Peyer's patch (tissue), 4 donors: ENCODE results near the gene BBS7. TPM values are rescaled to one million over a fixed set of nuclear protein-coding genes. Genes with fewer than 3 reads are reported as not detected.

Experiments
- DNase-seq, 3 donors: peaks; one replicate each; pipeline ENCODE4 v3.0.0-alpha.2; 2017 to 2019
- H3K27ac ChIP-seq, 4 donors: fragments of 200-600 bp; sonication (generic); one replicate each; pipeline ENCODE4 v1.5.1; 2016 to 2019
- H3K27me3 ChIP-seq, 2 donors: fragments of 200-600 bp; sonication (generic); one replicate each; pipeline ENCODE4 v1.5.1; 2019
- H3K36me3 ChIP-seq, 3 donors: fragments of 200-600 bp; sonication (generic); one replicate each; pipeline ENCODE4 v1.5.1; 2016 to 2019
- H3K4me1 ChIP-seq, 4 donors: fragments of 200-600 bp; sonication (generic); one replicate each; pipeline ENCODE4 v1.5.1; 2016 to 2019
- H3K4me3 ChIP-seq, 4 donors: fragments of 200-600 bp; sonication (generic); 1 replicate in 3 of 4; 2 replicates in 1 of 4; pipeline ENCODE4 v1.5.1; 2016 to 2019; ENCODE audit warnings: mild to moderate bottlenecking in 1 of 4
- H3K9me3 ChIP-seq, 4 donors: fragments of 200-600 bp; sonication (generic); one replicate each; pipeline ENCODE4 v1.5.1; 2016 to 2019; ENCODE audit warnings: mild to moderate bottlenecking in 1 of 4
- CTCF ChIP-seq, 6 experiments: fragments of 450-650 bp in 4 of 6; fragments of 200-600 bp in 2 of 6; sonication (generic) in 1 of 6; IDR thresholded peaks; one replicate each; pipeline ENCODE4 v1.5.1; 2017 to 2019; ENCODE audit warnings: antibody characterized with exemption in 6 of 6, mild to moderate bottlenecking in 3 of 6, moderate library complexity in 1 of 6
- POLR2A ChIP-seq, 2 donors: fragments of 450-650 bp; IDR thresholded peaks; one replicate each; pipeline ENCODE4 v1.5.1; 2017; ENCODE audit warnings: antibody characterized with exemption in 2 of 2, mild to moderate bottlenecking in 2 of 2, moderate library complexity in 2 of 2
- total RNA-seq, 4 donors: library from RNA; depleted of rRNA; stranded (reverse); fragments of >200 nt; gene quantifications; one replicate each; pipeline ENCODE4 v1.1.0, GENCODE V29; 2016

Gene BBS7
- total RNA-seq, 4 donors from 2014 or later, result 4.2 to 10.0 (median 8.6) TPM

- TF ChIP-seq POLR2A (IDR thresholded peaks at IDR 0.05) (no peak), CTCF (IDR thresholded peaks at IDR 0.05) (no peak)
Observed at GRCh38 chr4:121788896-121789295, 81.4 kb downstream of the BBS7 start.

GRCh38 chr4:121786221-121786620 lies 84.1 kb downstream of the BBS7 start:
- no peaks in the 10 kb centered on the region for H3K36me3 ChIP-seq
- H3K4me1 ChIP-seq, result no peaks in the 10 kb centered on the region
- no peak for TF ChIP-seq POLR2A (IDR thresholded peaks at IDR 0.05)
- TF ChIP-seq CTCF (IDR thresholded peaks at IDR 0.05), result no peak
- DNase-seq, result no peak
- no peaks in the 10 kb centered on the region for H3K9me3 ChIP-seq
- H3K4me3 ChIP-seq, result no peak overlapping the region
- no peak overlapping the region for H3K27ac ChIP-seq
- no peaks in the 10 kb centered on the region for H3K27me3 ChIP-seq

More at GRCh38 chr4:121788896-121789295, 81.4 kb downstream of the BBS7 start:
- H3K27ac ChIP-seq, result no peak overlapping the region
- no peaks in the 10 kb centered on the region for H3K27me3 ChIP-seq
- no peaks in the 10 kb centered on the region for H3K9me3 ChIP-seq
- no peaks in the 10 kb centered on the region for H3K4me1 ChIP-seq
- DNase-seq, result no peak
- H3K4me3 ChIP-seq, result no peak overlapping the region
- H3K36me3 ChIP-seq, result no peaks in the 10 kb centered on the region

- no peaks in the 10 kb centered on the region for H3K4me1 ChIP-seq
- no peaks in the 10 kb centered on the region for H3K36me3 ChIP-seq
- no peaks in the 10 kb centered on the region for H3K27me3 ChIP-seq
- no peak for TF ChIP-seq CTCF (IDR thresholded peaks at IDR 0.05)
- TF ChIP-seq POLR2A (IDR thresholded peaks at IDR 0.05), result no peak
- H3K4me3 ChIP-seq, result no peak overlapping the region
- H3K9me3 ChIP-seq, result no peaks in the 10 kb centered on the region
- DNase-seq, result no peak
- no peak overlapping the region for H3K27ac ChIP-seq
Observed at GRCh38 chr4:121785479-121785878, 84.8 kb downstream of the BBS7 start.

GRCh38 chr4:121784975-121785374 lies 85.3 kb downstream of the BBS7 start:
- Histone ChIP-seq H3K27ac (no peak overlapping the region), H3K4me3 (no peak overlapping the region)

GRCh38 chr4:121784401-121784800 lies 85.9 kb downstream of the BBS7 start:
- no peak for DNase-seq
- no peaks in the 10 kb centered on the region for H3K4me1 ChIP-seq
- H3K4me3 ChIP-seq, result no peak overlapping the region
- H3K36me3 ChIP-seq, result no peaks in the 10 kb centered on the region
- TF ChIP-seq POLR2A (IDR thresholded peaks at IDR 0.05) (no peak), CTCF (IDR thresholded peaks at IDR 0.05) (no peak)
- no peaks in the 10 kb centered on the region for H3K9me3 ChIP-seq
- H3K27ac ChIP-seq, result no peak overlapping the region
- H3K27me3 ChIP-seq, result no peaks in the 10 kb centered on the region

More at GRCh38 chr4:121784975-121785374, 85.3 kb downstream of the BBS7 start:
- Histone ChIP-seq H3K4me1 (no peaks in the 10 kb centered on the region), H3K36me3 (no peaks in the 10 kb centered on the region), H3K27me3 (no peaks in the 10 kb centered on the region), H3K9me3 (no peaks in the 10 kb centered on the region)
- no peak for TF ChIP-seq CTCF (IDR thresholded peaks at IDR 0.05)
- no peak for TF ChIP-seq POLR2A (IDR thresholded peaks at IDR 0.05)
- no peak for DNase-seq

GRCh38 chr4:121783210-121783609 lies 87.1 kb downstream of the BBS7 start:
- H3K4me3 ChIP-seq, result no peak overlapping the region
- H3K9me3 ChIP-seq, result no peaks in the 10 kb centered on the region
- H3K27me3 ChIP-seq, result no peaks in the 10 kb centered on the region
- DNase-seq, result no peak
- H3K4me1 ChIP-seq, result no peaks in the 10 kb centered on the region
- no peak for TF ChIP-seq CTCF (IDR thresholded peaks at IDR 0.05)
- no peak for TF ChIP-seq POLR2A (IDR thresholded peaks at IDR 0.05)
- no peak overlapping the region for H3K27ac ChIP-seq
- H3K36me3 ChIP-seq, result no peaks in the 10 kb centered on the region
